Ectodermal cell (in vitro differentiated cells): ENCODE data around the gene ZNF487.
A peak's percentile ranks its signal among the peaks of the same experiment; 100 is the strongest.

Experiments
- H3K27ac ChIP-seq: 2 replicates; pipeline ENCODE4 v1.7.0; 2013; ENCODE audit warnings: mild to moderate bottlenecking, low read depth, low read length; ENCODE audit not compliant: insufficient read depth, poor library complexity, severe bottlenecking
- H3K27me3 ChIP-seq: 2 replicates; pipeline ENCODE4 v1.7.0; 2013; ENCODE audit warnings: mild to moderate bottlenecking, low read length; ENCODE audit not compliant: insufficient read depth, control insufficient read depth, poor library complexity, severe bottlenecking
- H3K36me3 ChIP-seq: one replicate; pipeline ENCODE4 v1.7.0; 2013; ENCODE audit warnings: low read length; ENCODE audit not compliant: control insufficient read depth, insufficient read depth
- H3K4me1 ChIP-seq: one replicate; pipeline ENCODE4 v1.7.0; 2013; ENCODE audit warnings: low read length; ENCODE audit not compliant: control insufficient read depth, insufficient read depth
- H3K4me3 ChIP-seq: 2 replicates; pipeline ENCODE4 v1.7.0; 2013; ENCODE audit warnings: low read depth, low read length, control low read depth; ENCODE audit not compliant: insufficient read depth
- H3K9me3 ChIP-seq: 2 replicates; pipeline ENCODE4 v1.7.0; 2013; ENCODE audit warnings: mild to moderate bottlenecking, low read length, moderate library complexity; ENCODE audit not compliant: control insufficient read depth
- WGBS, 2 experiments: methylation state at CpG; one replicate each; pipeline ENCODE4 v1.1.7; 2013; ENCODE audit warnings: missing lambda C conversion rate in 2 of 2; 5-methylcytosine and 5-hydroxymethylcytosine counted together

The ZNF487 gene

GRCh38 chr10:43395571-43396060 lies 41.3 kb upstream of the ZNF487 start:
- peaks cover 37% of the 10 kb centered on the region for H3K4me1 ChIP-seq
- 3% methylated on average over 18 of the region's 18 CpGs for WGBS, 2 experiments
- no peaks in the 10 kb centered on the region for H3K9me3 ChIP-seq
- peaks cover 40% of the 10 kb centered on the region for H3K36me3 ChIP-seq
- peak overlapping the region; percentile 92 for H3K27ac ChIP-seq
- no peaks in the 10 kb centered on the region for H3K27me3 ChIP-seq
- peak overlapping the region; percentile 76 for H3K4me3 ChIP-seq

GRCh38 chr10:43396061-43396927 lies 40.6 kb upstream of the ZNF487 start:
- Histone ChIP-seq H3K36me3 (peaks cover 38% of the 10 kb centered on the region), H3K4me3 (peak overlapping the region; percentile 76), H3K9me3 (no peaks in the 10 kb centered on the region), H3K27me3 (no peaks in the 10 kb centered on the region), H3K4me1 (peaks cover 37% of the 10 kb centered on the region), H3K27ac (peak overlapping the region; percentile 92)
- whole genome bisulfite sequencing, 2 experiments = 0 to 1% methylated on average over 61 to 63 of the region's 71 CpGs

GRCh38 chr10:43396928-43397624 lies 39.8 kb upstream of the ZNF487 start:
- peaks cover 44% of the 10 kb centered on the region for H3K4me1 ChIP-seq
- H3K27me3 ChIP-seq = no peaks in the 10 kb centered on the region
- H3K9me3 ChIP-seq = no peaks in the 10 kb centered on the region
- H3K27ac ChIP-seq = peak overlapping the region; percentile 92
- 1% methylated on average over 70 of the region's 70 CpGs for WGBS, 2 experiments
- peak overlapping the region; percentile 76 for H3K4me3 ChIP-seq
- H3K36me3 ChIP-seq = peaks cover 31% of the 10 kb centered on the region

GRCh38 chr10:43398939-43399319 lies 38.0 kb upstream of the ZNF487 start:
- Histone ChIP-seq H3K9me3 (no peaks in the 10 kb centered on the region), H3K4me1 (peaks cover 50% of the 10 kb centered on the region), H3K4me3 (no peak overlapping the region), H3K27me3 (no peaks in the 10 kb centered on the region), H3K27ac (no peak overlapping the region), H3K36me3 (peaks cover 19% of the 10 kb centered on the region)
- 79 to 85% methylated on average over 2 of the region's 2 CpGs for WGBS, 2 experiments

- Histone ChIP-seq H3K4me3 (no peak overlapping the region), H3K27ac (no peak overlapping the region), H3K9me3 (no peaks in the 10 kb centered on the region), H3K36me3 (peaks cover 13% of the 10 kb centered on the region), H3K4me1 (peaks cover 43% of the 10 kb centered on the region), H3K27me3 (no peaks in the 10 kb centered on the region)
- WGBS, 2 experiments = 95 to 97% methylated on average over 4 to 5 of the region's 5 CpGs
Observed at GRCh38 chr10:43399320-43400310, 37.3 kb upstream of the ZNF487 start.

- no peak overlapping the region for H3K4me3 ChIP-seq
- H3K36me3 ChIP-seq = peaks cover 6% of the 10 kb centered on the region
- H3K9me3 ChIP-seq = no peaks in the 10 kb centered on the region
- H3K4me1 ChIP-seq = peaks cover 40% of the 10 kb centered on the region
- H3K27ac ChIP-seq = no peak overlapping the region
- no peaks in the 10 kb centered on the region for H3K27me3 ChIP-seq
- 13 to 54% methylated on average over 1 to 2 of the region's 2 CpGs for WGBS, 2 experiments
Observed at GRCh38 chr10:43401627-43402026, 35.3 kb upstream of the ZNF487 start.

- H3K27ac ChIP-seq = peak overlapping the region; percentile 4
- no peaks in the 10 kb centered on the region for H3K9me3 ChIP-seq
- H3K4me1 ChIP-seq = peaks cover 40% of the 10 kb centered on the region
- no peaks in the 10 kb centered on the region for H3K27me3 ChIP-seq
- H3K4me3 ChIP-seq = no peak overlapping the region
- WGBS, 2 experiments = 30 to 35% methylated on average over 4 of the region's 4 CpGs
- peaks cover 6% of the 10 kb centered on the region for H3K36me3 ChIP-seq
Observed at GRCh38 chr10:43402176-43402575, 34.7 kb upstream of the ZNF487 start.

GRCh38 chr10:43402880-43403452 lies 33.9 kb upstream of the ZNF487 start:
- Histone ChIP-seq H3K4me3 (no peak overlapping the region), H3K27ac (no peak overlapping the region), H3K27me3 (no peaks in the 10 kb centered on the region), H3K4me1 (peaks cover 35% of the 10 kb centered on the region), H3K36me3 (peaks cover 6% of the 10 kb centered on the region), H3K9me3 (no peaks in the 10 kb centered on the region)
- 89 to 92% methylated on average over 7 of the region's 7 CpGs for WGBS, 2 experiments

- Histone ChIP-seq H3K27ac (no peak overlapping the region), H3K27me3 (no peaks in the 10 kb centered on the region), H3K36me3 (peaks cover 6% of the 10 kb centered on the region), H3K4me1 (peaks cover 30% of the 10 kb centered on the region), H3K9me3 (no peaks in the 10 kb centered on the region), H3K4me3 (no peak overlapping the region)
- WGBS, 2 experiments = 87 to 88% methylated on average over 11 to 12 of the region's 14 CpGs
Observed at GRCh38 chr10:43403911-43404703, 32.8 kb upstream of the ZNF487 start.
